ENCODE results near the gene P2RX5. TPM values are rescaled to one million over a fixed set of nuclear protein-coding genes. Genes with fewer than 3 reads are reported as not detected.

Gene P2RX5
- total and polyA plus RNA-seq, 10 of the 15 experiments (the other 5 are each of a cell fraction or from before 2014, with no cell fraction given) = 6.9 to 28.8 (median 19.5) TPM

DNA sequence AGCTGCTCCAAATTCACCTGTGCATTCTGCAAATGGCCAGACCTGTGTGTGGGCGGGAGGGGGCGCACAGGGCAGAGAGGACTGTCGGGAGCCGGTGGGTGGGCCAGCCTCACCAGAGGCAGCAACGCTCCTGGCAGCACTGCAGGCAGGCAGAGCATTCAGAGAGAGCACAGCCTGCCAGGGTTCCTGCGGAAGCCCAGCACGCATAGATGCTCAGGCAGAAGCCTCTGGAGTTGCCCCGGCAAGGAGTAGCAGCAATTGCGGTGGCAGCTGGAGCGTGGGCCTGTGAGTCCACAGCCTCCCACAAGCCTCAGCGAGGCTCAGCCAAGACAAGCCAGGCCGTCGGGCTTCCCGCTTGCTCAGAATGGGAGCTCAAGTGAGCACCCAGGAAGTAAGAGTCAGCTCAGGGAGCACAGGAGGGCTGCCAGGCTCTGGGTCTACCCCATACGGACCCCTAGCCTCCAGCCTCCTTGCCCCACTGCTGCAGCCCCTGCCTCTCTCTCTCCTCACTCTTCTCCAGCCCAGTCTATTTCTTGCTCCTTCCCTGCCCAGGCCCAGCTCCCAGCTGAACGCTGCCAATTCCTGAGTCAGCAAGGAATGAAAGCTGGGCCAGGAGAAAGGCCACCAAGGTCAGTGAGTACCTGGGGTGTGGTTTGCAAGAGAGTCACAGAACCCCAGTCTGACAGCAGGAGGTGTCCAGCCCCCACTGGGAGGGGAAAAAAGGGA is 17.7 kb downstream of the P2RX5 start:
- Histone ChIP-seq H2AFZ (ENCODE audit: control insufficient read depth, low read depth, low read length) (no peak overlapping the region), H3K4me2 (ENCODE audit: control insufficient read depth, insufficient read depth) (no peak overlapping the region), H3K9me3 (replicated peaks; ENCODE audit: control insufficient read depth, insufficient read depth, low read length) (no peaks in the 10 kb centered on the region), H3K27ac (ENCODE audit: control insufficient read depth, insufficient read depth) (no peak overlapping the region), H3K27me3 (replicated peaks in 1 of 2; ENCODE audit: control insufficient read depth in 2 of 2, insufficient read depth in 2 of 2, low read length in 1 of 2) (no peaks in the 10 kb centered on the region), H4K20me1 (ENCODE audit: control insufficient read depth, insufficient read depth) (no peaks in the 10 kb centered on the region), H3K9ac (ENCODE audit: control insufficient read depth, insufficient read depth, low read length) (no peak overlapping the region), H3K4me3 (no peak overlapping the region), H3K4me1 (ENCODE audit: control insufficient read depth, insufficient read depth, low read length) (peaks cover 4% of the 10 kb centered on the region; the same call in 1 of the 2 replicates), H3K36me3 (ENCODE audit: control insufficient read depth in 2 of 2, insufficient read depth in 2 of 2, low read length in 1 of 2) (peaks cover 0 to 3% of the 10 kb centered on the region in 2 experiments; a peak in 2 of 4 replicates), H3K79me2 (ENCODE audit: control insufficient read depth, insufficient read depth, low read length) (no peaks in the 10 kb centered on the region)
- WGBS (ENCODE audit: insufficient coverage, insufficient replicate concordance, low lambda C conversion rate, missing lambda C conversion rate) = 75% methylated on average over 14 of the region's 16 CpGs
- intact Hi-C loops (cut with micrococcal nuclease; ENCODE audit: unreplicated experiment) = no loop called here
- FAIRE-seq (no peak), DNase-seq (ENCODE audit: low read depth, low spot score) (no peak), ATAC-seq (peak; percentile 10; the same call in 1 of the 3 replicates)
- in situ Hi-C loops (cut with MboI) = no loop called here
- POLR2A ChIA-PET = no interaction called here
- SMC1A ChIA-PET (ENCODE audit: uncharacterized antibody, unreplicated experiment) = no interaction called here
- TF ChIP-seq POLR2A (IDR thresholded peaks at IDR 0.05; ENCODE audit: low read depth, low read length) (0 out of 2 replicates have a peak, but pooled peaks have one; percentile 34), GABPA (IDR thresholded peaks at IDR 0.05; ENCODE audit: low read depth) (no peak), PML (IDR thresholded peaks at IDR 0.05; ENCODE audit: low read length) (no peak)
- CTCF ChIA-PET = interaction anchor here (1.1 to 1.3 kb wide), 2 partner anchors 13 to 59 kb away, joined by 3 to 6 read pairs; no protein-coding TSS in a partner anchor
- RAD21 ChIA-PET (ENCODE audit: unreplicated experiment) = interaction anchor here (2.6 kb wide), 1 partner anchor 59 kb away, joined by 9 read pairs; no protein-coding TSS in a partner anchor
- BruUV-seq (replicated peaks) = no TSS peak

GRCh38 chr17:3675886-3676285 is 20.1 kb downstream of the P2RX5 start:
- no TSS peak for BruUV-seq (replicated peaks)
- 77% methylated on average over 11 of the region's 11 CpGs for WGBS (ENCODE audit: insufficient coverage, insufficient replicate concordance, low lambda C conversion rate, missing lambda C conversion rate)
- H3K4me2 ChIP-seq (ENCODE audit: control insufficient read depth, insufficient read depth) = no peak overlapping the region
- H2AFZ ChIP-seq (ENCODE audit: control insufficient read depth, low read depth, low read length) = no peak overlapping the region
- no peaks in the 10 kb centered on the region for H3K9me3 ChIP-seq (replicated peaks; ENCODE audit: control insufficient read depth, insufficient read depth, low read length)
- no peak for FAIRE-seq
- ATAC-seq = no peak
- no peaks in the 10 kb centered on the region for H4K20me1 ChIP-seq (ENCODE audit: control insufficient read depth, insufficient read depth)
- H3K9ac ChIP-seq (ENCODE audit: control insufficient read depth, insufficient read depth, low read length) = no peak overlapping the region
- no peaks in the 10 kb centered on the region for H3K79me2 ChIP-seq (ENCODE audit: control insufficient read depth, insufficient read depth, low read length)
- ChIA-PET CTCF (interaction anchor here (1.5 kb wide), 1 partner anchor 57 kb away, joined by 4 read pairs; no protein-coding TSS in a partner anchor), SMC1A (ENCODE audit: uncharacterized antibody, unreplicated experiment) (interaction anchor here (1.7 kb wide), 1 partner anchor 56 kb away, joined by 6 read pairs; no protein-coding TSS in a partner anchor), RAD21 (ENCODE audit: unreplicated experiment) (interaction anchor here (2.6 kb wide), 1 partner anchor 61 kb away, joined by 9 read pairs; no protein-coding TSS in a partner anchor), POLR2A (no interaction called here)
- peaks cover 0 to 3% of the 10 kb centered on the region in 2 experiments; a peak in 2 of 4 replicates for H3K36me3 ChIP-seq (ENCODE audit: control insufficient read depth in 2 of 2, insufficient read depth in 2 of 2, low read length in 1 of 2)
- H3K27me3 ChIP-seq (replicated peaks in 1 of 2; ENCODE audit: control insufficient read depth in 2 of 2, insufficient read depth in 2 of 2, low read length in 1 of 2) = no peaks in the 10 kb centered on the region
- in situ Hi-C loops (cut with MboI) (no loop called here), intact Hi-C loops (cut with micrococcal nuclease; ENCODE audit: unreplicated experiment) (no loop called here)
- H3K4me3 ChIP-seq = no peak overlapping the region
- H3K27ac ChIP-seq (ENCODE audit: control insufficient read depth, insufficient read depth) = no peak overlapping the region
- no peaks in the 10 kb centered on the region for H3K4me1 ChIP-seq (ENCODE audit: control insufficient read depth, insufficient read depth, low read length)
- no peak for DNase-seq (ENCODE audit: low read depth, low spot score)
- TF ChIP-seq CHD1 (IDR thresholded peaks at IDR 0.05; ENCODE audit: low read depth, low read length) = no peak
- no peak for TF ChIP-seq TCF7 (IDR thresholded peaks at IDR 0.05; ENCODE audit: borderline replicate concordance)
- no peak for TF ChIP-seq NFIC (IDR thresholded peaks at IDR 0.05; ENCODE audit: low read depth, low read length)
- TF ChIP-seq EP300 (IDR thresholded peaks at IDR 0.05; ENCODE audit: borderline replicate concordance in 1 of 2, control insufficient read depth in 1 of 2, low read depth in 2 of 2, low read length in 2 of 2) = no peak
- no peak for TF ChIP-seq EGR1 (IDR thresholded peaks at IDR 0.05; ENCODE audit: borderline replicate concordance in 1 of 2, low read depth in 2 of 2, low read length in 2 of 2)
- TF ChIP-seq CBFB (IDR thresholded peaks at IDR 0.05; ENCODE audit: low read depth) = no peak
- no peak for TF ChIP-seq BMI1 (IDR thresholded peaks at IDR 0.05; ENCODE audit: borderline replicate concordance)
- TF ChIP-seq, protein P1, sequence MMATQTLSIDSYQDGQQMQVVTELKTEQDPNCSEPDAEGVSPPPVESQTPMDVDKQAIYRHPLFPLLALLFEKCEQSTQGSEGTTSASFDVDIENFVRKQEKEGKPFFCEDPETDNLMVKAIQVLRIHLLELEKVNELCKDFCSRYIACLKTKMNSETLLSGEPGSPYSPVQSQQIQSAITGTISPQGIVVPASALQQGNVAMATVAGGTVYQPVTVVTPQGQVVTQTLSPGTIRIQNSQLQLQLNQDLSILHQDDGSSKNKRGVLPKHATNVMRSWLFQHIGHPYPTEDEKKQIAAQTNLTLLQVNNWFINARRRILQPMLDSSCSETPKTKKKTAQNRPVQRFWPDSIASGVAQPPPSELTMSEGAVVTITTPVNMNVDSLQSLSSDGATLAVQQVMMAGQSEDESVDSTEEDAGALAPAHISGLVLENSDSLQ (IDR thresholded peaks at IDR 0.05) = no peak
- TF ChIP-seq ETV6 (conservative IDR thresholded peaks at IDR 0.05 in 1 of 2, IDR thresholded peaks at IDR 0.05 in 1 of 2; ENCODE audit: borderline replicate concordance in 1 of 2, low read depth in 1 of 2) = no peak
- no peak for TF ChIP-seq DPF2 (IDR thresholded peaks at IDR 0.05)
- TF ChIP-seq SREBF2 (IDR thresholded peaks at IDR 0.05; ENCODE audit: low read length) = no peak
- TF ChIP-seq NRF1 (conservative IDR thresholded peaks at IDR 0.05; ENCODE audit: low read depth, low read length) = no peak
- TF ChIP-seq SIN3A (IDR thresholded peaks at IDR 0.05; ENCODE audit: low read depth, low read length) = no peak
- no peak for TF ChIP-seq ZNF622 (IDR thresholded peaks at IDR 0.05)
